Endothelial cell of umbilical vein (primary cell): ENCODE results near the gene RMDN3. TPM values are rescaled to one million over a fixed set of nuclear protein-coding genes. Genes with fewer than 3 reads are reported as not detected.

Source experiments
- BruUV-seq: library from RNA; stranded (reverse); fragments of 400-500 nt; replicated peaks from 2 replicates; lab custom pipeline; 2021; lab: Mats Ljungman, UMichigan
- CTCF ChIA-PET: fragments of 300-600, 350-600 bp; sonication (Branson Sonifier 250); formaldehyde crosslinking; loops from one replicate; lab custom pipeline; 2021; ENCODE audit warnings: antibody characterized with exemption, inconsistent platforms; lab: Charles Lee
- POLR2A ChIA-PET: fragments of 300-600, 350-600 bp; sonication (Branson Sonifier 250); formaldehyde crosslinking; loops from one replicate; lab custom pipeline; 2021; ENCODE audit warnings: antibody characterized with exemption, inconsistent platforms; lab: Charles Lee
- DNase-seq: peaks from one replicate; pipeline ENCODE4 v3.0.0-alpha.2; 2011; ENCODE audit warnings: low read depth, low spot score
- FAIRE-seq: peaks from 2 replicates; lab custom pipeline; 2011; peaks lifted over from hg19 to GRCh38; lab: Jason Lieb, UNC
- H2AFZ ChIP-seq: 2 replicates; pipeline ENCODE4 v1.6.0; 2012; ENCODE audit warnings: low read depth, low read length, control low read depth, inconsistent platforms
- H3K27ac ChIP-seq: 2 replicates; pipeline ENCODE4 v1.5.1; 2011; ENCODE audit warnings: low read depth, mild to moderate bottlenecking, control low read depth, low read length, moderate library complexity; ENCODE audit not compliant: insufficient read depth
- H3K27me3 ChIP-seq, 2 experiments: 2 replicates each; pipeline versions ENCODE4 v1.6.0 to v1.6.1; 2011; ENCODE audit warnings: low read length in 2 of 2, mixed read lengths in 1 of 2; ENCODE audit not compliant: control insufficient read depth in 2 of 2, insufficient read depth in 2 of 2
- H3K36me3 ChIP-seq, 2 experiments: 2 replicates in 1 of 2; 3 replicates in 1 of 2; pipeline ENCODE4 v1.5.1; 2011; ENCODE audit warnings: low read length in 2 of 2, mild to moderate bottlenecking in 1 of 2, moderate library complexity in 1 of 2; ENCODE audit not compliant: control insufficient read depth in 2 of 2, insufficient read depth in 2 of 2; ENCODE audit errors: extremely low read depth in 1 of 2
- H3K4me1 ChIP-seq: 3 replicates; pipeline ENCODE4 v1.5.1; 2011; ENCODE audit warnings: mild to moderate bottlenecking, low read length; ENCODE audit not compliant: control insufficient read depth, insufficient read depth; ENCODE audit errors: extremely low read depth
- H3K4me2 ChIP-seq: 2 replicates; pipeline ENCODE4 v1.6.1; 2011; ENCODE audit warnings: low read length, control low read depth, mixed read lengths; ENCODE audit not compliant: insufficient read depth
- H3K4me3 ChIP-seq, 3 experiments: fragments of 200-600 bp in 1 of 3; sonication (generic), shearing (Covaris generic) in 1 of 3; replicated peaks in 1 of 3; 2 replicates each; pipeline ENCODE4 v1.5.1; 2011 to 2016; ENCODE audit warnings: control low read depth in 3 of 3, low read length in 3 of 3, mild to moderate bottlenecking in 2 of 3, inconsistent platforms in 1 of 3, low read depth in 1 of 3, moderate library complexity in 1 of 3; ENCODE audit not compliant: insufficient read depth in 1 of 3
- H3K79me2 ChIP-seq: 2 replicates; pipeline ENCODE4 v1.6.0; 2012; ENCODE audit warnings: low read length, inconsistent platforms; ENCODE audit not compliant: control insufficient read depth, insufficient read depth
- H3K9ac ChIP-seq: replicated peaks from 2 replicates; pipeline ENCODE3; 2011; ENCODE audit warnings: low read length, control low read depth; ENCODE audit not compliant: insufficient read depth; ENCODE audit errors: extremely low read depth
- H3K9me1 ChIP-seq: replicated peaks from 3 replicates; pipeline ENCODE4 v1.6.0; 2011; ENCODE audit warnings: mild to moderate bottlenecking, low read length; ENCODE audit not compliant: control insufficient read depth, insufficient read depth; ENCODE audit errors: extremely low read depth
- H3K9me3 ChIP-seq: replicated peaks from 2 replicates; pipeline ENCODE4 v1.5.1; 2012; ENCODE audit warnings: low read length, inconsistent platforms; ENCODE audit not compliant: control insufficient read depth, insufficient read depth
- H4K20me1 ChIP-seq: replicated peaks from 2 replicates; pipeline ENCODE3; 2011; ENCODE audit warnings: mild to moderate bottlenecking, low read length; ENCODE audit not compliant: control insufficient read depth, insufficient read depth; ENCODE audit errors: extremely low read depth
- EZH2 ChIP-seq: IDR thresholded peaks from 2 replicates; pipeline ENCODE4 v1.6.1; 2012; ENCODE audit warnings: borderline replicate concordance, low read depth, mild to moderate bottlenecking, moderate library complexity, low read length, inconsistent platforms; ENCODE audit not compliant: severe bottlenecking
- FOS ChIP-seq: IDR thresholded peaks from 2 replicates; pipeline ENCODE4 v1.6.1; 2011; ENCODE audit warnings: mild to moderate bottlenecking, low read length, moderate library complexity, borderline replicate concordance; ENCODE audit not compliant: insufficient read depth
- GATA2 ChIP-seq: IDR thresholded peaks from 2 replicates; pipeline ENCODE4 v1.7.0; 2011; ENCODE audit warnings: low read depth, mild to moderate bottlenecking, moderate library complexity, mixed read lengths, low read length; ENCODE audit not compliant: insufficient read length, insufficient read depth
- MYC ChIP-seq: IDR thresholded peaks from one replicate; pipeline ENCODE4 v1.6.1; 2011; ENCODE audit warnings: mild to moderate bottlenecking, low read depth, low read length
- POLR2A ChIP-seq: IDR thresholded peaks from 2 replicates; pipeline ENCODE4 v1.6.1; 2012; ENCODE audit warnings: low read depth, mild to moderate bottlenecking, control low read depth, low read length
- POLR2AphosphoS5 ChIP-seq: IDR thresholded peaks from 2 replicates; pipeline ENCODE4 v1.6.1; 2012; ENCODE audit warnings: low read depth, mild to moderate bottlenecking, control low read depth, low read length, moderate library complexity; ENCODE audit not compliant: insufficient read depth
- dilution Hi-C: fragments of 300-500 bp; cut with MboI; formaldehyde crosslinking; loops from one replicate; pipeline ENCODE4 v1.15.0; 2019; ENCODE audit warnings: low sequenced_read_pairs; ENCODE audit not compliant: extremely low pct_ligation_motif_present
- intact Hi-C: fragments of 100-400 bp; cut with micrococcal nuclease; formaldehyde crosslinking; loops from one replicate; pipeline ENCODE4 v1.10.0; 2022
- polyA plus RNA-seq, 4 experiments: library from polyadenylated mRNA; depleted of rRNA in 3 of 4; stranded (reverse) in 3 of 4; unstranded in 1 of 4; fragments of >200 nt; gene quantifications; 2 replicates each; pipeline versions ENCODE4 v1.2.1 to v1.2.3, GENCODE V29; 2011 to 2012; ENCODE audit warnings: missing spikeins in 1 of 4
- total RNA-seq: library from RNA; stranded (reverse); gene quantifications from 2 replicates; pipeline ENCODE4 v1.2.3, GENCODE V29; 2021
- TF ChIP-seq, protein P1 (sequence below): IDR thresholded peaks from 2 replicates; pipeline ENCODE4 v1.6.1; 2011; ENCODE audit not compliant: insufficient read depth, insufficient read length

RMDN3 gene
- total and polyA plus RNA-seq, 2 donors (not counting 3 experiments of a cell fraction or from before 2014, with no cell fraction given): 20.1 to 37.2 TPM

DNA sequence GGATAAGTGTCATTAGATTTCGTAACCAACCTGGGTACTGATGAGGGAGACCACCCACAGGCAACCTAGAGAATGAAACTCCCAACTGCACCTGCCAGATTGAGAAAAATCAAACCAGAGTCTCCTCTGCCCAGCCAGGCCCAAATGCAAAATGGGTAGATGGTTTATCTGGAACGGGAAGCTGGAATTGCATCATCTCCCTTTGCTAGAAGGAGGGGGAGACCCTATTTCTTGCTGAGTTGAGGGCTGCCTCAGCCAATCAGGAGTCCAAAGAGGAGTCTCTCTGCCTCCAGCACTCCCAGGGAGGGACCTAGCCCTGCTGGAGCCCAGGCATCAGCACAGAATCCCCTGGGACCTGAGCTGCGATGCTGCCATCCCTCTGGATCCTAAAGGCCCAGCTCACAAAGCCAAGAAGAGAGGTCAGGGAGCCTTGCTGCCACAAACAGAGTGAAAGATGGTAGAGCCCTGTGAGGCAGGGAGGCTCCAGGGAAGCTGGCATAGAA lies 8.1 kb downstream of the RMDN3 start:
- H2AFZ ChIP-seq: no peak overlapping the region
- H3K9me3 ChIP-seq: no peaks in the 10 kb centered on the region
- CTCF ChIA-PET: interaction anchor here (0.5 to 3.3 kb wide), 28 partner anchors 8 to 438 kb away, joined by 3 to 39 read pairs (median 4); partner anchors contain the start of genes BAHD1, C15orf62, DNAJC17 and GCHFR
- no peaks in the 10 kb centered on the region for H3K79me2 ChIP-seq
- BruUV-seq: no TSS peak
- H3K27ac ChIP-seq: no peak overlapping the region
- peaks cover 8 to 19% of the 10 kb centered on the region in 2 experiments for H3K36me3 ChIP-seq
- dilution Hi-C loops: no loop called here
- POLR2A ChIA-PET: interaction anchor here (1.5 kb wide), 1 partner anchor 21 kb away, joined by 6 read pairs; no protein-coding TSS in a partner anchor
- DNase-seq: no peak
- no peak overlapping the region for H3K4me2 ChIP-seq
- no peaks in the 10 kb centered on the region for H3K27me3 ChIP-seq
- no peaks in the 10 kb centered on the region for H3K4me1 ChIP-seq
- H3K9me1 ChIP-seq: no peaks in the 10 kb centered on the region
- H4K20me1 ChIP-seq: no peaks in the 10 kb centered on the region
- intact Hi-C loops: loop anchor here (1.0 kb wide), 2 partner anchors 35 to 147 kb away; partner anchors contain the start of gene VPS18
- no peak overlapping the region for H3K4me3 ChIP-seq
- H3K9ac ChIP-seq: no peak overlapping the region
- TF ChIP-seq, protein P1, sequence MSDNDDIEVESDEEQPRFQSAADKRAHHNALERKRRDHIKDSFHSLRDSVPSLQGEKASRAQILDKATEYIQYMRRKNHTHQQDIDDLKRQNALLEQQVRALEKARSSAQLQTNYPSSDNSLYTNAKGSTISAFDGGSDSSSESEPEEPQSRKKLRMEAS: no peak
- TF ChIP-seq MYC: no peak
- TF ChIP-seq POLR2A: no peak
- no peak for TF ChIP-seq GATA2
- no peak for TF ChIP-seq EZH2
- no peak for TF ChIP-seq FOS
- FAIRE-seq: no peak

DNA sequence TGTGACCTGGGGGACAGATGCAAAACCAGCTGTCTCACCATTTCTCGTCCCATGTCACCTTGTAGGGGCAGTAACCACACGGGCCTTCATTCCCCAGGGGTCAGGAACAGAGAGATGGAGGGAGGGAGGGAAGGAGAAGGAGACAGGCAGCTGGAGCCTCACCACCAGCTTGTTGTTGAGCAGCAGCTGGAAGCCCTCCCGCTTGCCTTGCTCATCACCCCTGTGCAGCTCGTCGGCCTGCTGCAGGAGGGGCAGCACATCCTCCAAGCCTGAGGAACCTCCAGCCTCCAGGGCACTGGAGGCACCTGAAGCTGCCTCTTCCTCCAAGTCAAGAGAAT lies 10.3 kb downstream of the RMDN3 start:
- no peak overlapping the region for H3K27ac ChIP-seq
- FAIRE-seq: no peak
- H3K9me3 ChIP-seq: no peaks in the 10 kb centered on the region
- no peaks in the 10 kb centered on the region for H3K27me3 ChIP-seq
- DNase-seq: no peak
- no peaks in the 10 kb centered on the region for H3K9me1 ChIP-seq
- H3K4me2 ChIP-seq: no peak overlapping the region
- H4K20me1 ChIP-seq: no peaks in the 10 kb centered on the region
- CTCF ChIA-PET: interaction anchor here (0.9 to 1.7 kb wide), 7 partner anchors 38 to 155 kb away, joined by 3 to 5 read pairs (median 3); partner anchors contain the start of gene VPS18
- no peaks in the 10 kb centered on the region for H3K4me1 ChIP-seq
- dilution Hi-C loops (no loop called here), intact Hi-C loops (no loop called here)
- BruUV-seq: no TSS peak
- H3K79me2 ChIP-seq: no peaks in the 10 kb centered on the region
- no peak overlapping the region for H2AFZ ChIP-seq
- POLR2A ChIA-PET: interaction anchor here (0.5 kb wide), 1 partner anchor 413 kb away, joined by 7 read pairs; no protein-coding TSS in a partner anchor
- no peak overlapping the region for H3K4me3 ChIP-seq
- peaks cover 8 to 13% of the 10 kb centered on the region in 2 experiments for H3K36me3 ChIP-seq
- TF ChIP-seq POLR2AphosphoS5 (no peak), EZH2 (no peak), GATA2 (no peak)
- H3K9ac ChIP-seq: no peak overlapping the region
